MM.1S (cell line): ENCODE data around the gene OR12D3.

ENCODE experiments used
- CTCF ChIP-seq: fragments of 300-600 bp; sonication (generic); IDR thresholded peaks from 2 replicates; pipeline ENCODE4 v1.5.1; 2016; ENCODE audit warnings: antibody characterized with exemption, low read length, mixed read lengths
- EZH2 ChIP-seq: fragments of 300-600 bp; sonication (generic); optimal IDR thresholded peaks from 2 replicates; pipeline ENCODE3; 2017; ENCODE audit warnings: low read depth, mild to moderate bottlenecking, antibody characterized with exemption, low read length, mixed read lengths
- EZH2phosphoT487 ChIP-seq: fragments of 300-600 bp; sonication (generic); IDR thresholded peaks from 2 replicates; pipeline ENCODE4 v1.6.1; 2018; ENCODE audit warnings: antibody characterized with exemption, low read length

- TF ChIP-seq EZH2 (no peak), CTCF (no peak), EZH2phosphoT487 (no peak)
Measured at GRCh38 chr6:29355603-29356002, 19.5 kb downstream of the OR12D3 start.
